Adrenal gland (tissue), 12 donors: ENCODE data around the gene PTGDR2. TPM values are rescaled to one million over a fixed set of nuclear protein-coding genes. Genes with fewer than 3 reads are reported as not detected.

Experiments
- DNase-seq, 7 donors: peaks; one replicate each; pipeline ENCODE4 v3.0.0-alpha.2; 2019 to 2020
- H3K27ac ChIP-seq, 5 donors: fragments of 200-600 bp; sonication (generic) in 4 of 5; 1 replicate in 3 of 5; 2 replicates in 2 of 5; pipeline versions ENCODE4 v1.5.1 to v1.8.0; 2016 to 2020; ENCODE audit warnings: mild to moderate bottlenecking in 1 of 5
- H3K27me3 ChIP-seq: fragments of 200-600 bp; 2 replicates; pipeline ENCODE4 v1.8.0; 2021
- H3K36me3 ChIP-seq, 2 donors: fragments of 200-600 bp; replicated peaks in 1 of 2; 1 replicate in 1 of 2; 2 replicates in 1 of 2; pipeline versions ENCODE4 v1.5.1 to v1.8.0; 2018 to 2022
- H3K4me1 ChIP-seq, 2 donors: fragments of 200-600 bp; replicated peaks in 1 of 2; 1 replicate in 1 of 2; 2 replicates in 1 of 2; pipeline versions ENCODE4 v1.5.1 to v1.8.0; 2018 to 2021
- H3K4me3 ChIP-seq, 4 donors: fragments of 200-600 bp; sonication (generic) in 3 of 4; one replicate each; pipeline ENCODE4 v1.5.1; 2016 to 2018
- H3K9me3 ChIP-seq, 3 donors: fragments of 200-600 bp; sonication (generic) in 1 of 3; replicated peaks in 1 of 3; 1 replicate in 2 of 3; 2 replicates in 1 of 3; pipeline versions ENCODE4 v1.5.1 to v1.8.0; 2016 to 2021
- POLR2A ChIP-seq, 2 donors: fragments of 450-650 bp; IDR thresholded peaks; one replicate each; pipeline ENCODE4 v1.6.1; 2017; ENCODE audit warnings: antibody characterized with exemption in 2 of 2, mild to moderate bottlenecking in 2 of 2, moderate library complexity in 1 of 2
- WGBS, 4 donors: extraction: QIAGEN DNeasy Blood & Tissue Kit in 2 of 4; methylation state at CpG; one replicate each; pipeline versions ENCODE4 v1.1.5 to v1.1.7; 2013 to 2017; 5-methylcytosine and 5-hydroxymethylcytosine counted together
- intact Hi-C, 2 donors: fragments of 100-400 bp; cut with DNase I; formaldehyde crosslinking; loops; one replicate each; pipeline versions ENCODE4 v1.14.1 to v1.15.0; 2022 to 2023
- polyA plus RNA-seq, 3 donors: library from polyadenylated mRNA; stranded (reverse); fragments of 200-250 nt in 2 of 3; fragments of 350-450 nt in 1 of 3; fragmentation: Illumina TruSeq in 1 of 3; extraction: RNeasy Lipid Tissue Mini Kit (QIAGEN cat#74804) in 1 of 3; gene quantifications; one replicate each; pipeline ENCODE4 v1.2.3, GENCODE V29; 2013 to 2014
- total RNA-seq, 9 donors: library from RNA; depleted of rRNA in 4 of 9; stranded (reverse); fragments of >200 nt in 4 of 9; fragments of 120-200 nt in 1 of 9; fragmentation: NEBNext Ultra II Directional in 1 of 9; extraction: Animal tissue kit (Norgen Biotek cat#: 25700) in 1 of 9; gene quantifications; one replicate each; pipeline versions ENCODE4 v1.1.0 to v1.2.4, GENCODE V29; 2013 to 2023
- TF ChIP-seq, protein P1 (sequence below), 6 experiments: fragments of 450-650 bp in 4 of 6; fragments of 200-600 bp in 2 of 6; sonication (generic) in 1 of 6; IDR thresholded peaks; 1 replicate in 5 of 6; 2 replicates in 1 of 6; pipeline versions ENCODE4 v1.5.1 to v1.8.0; 2016 to 2021; ENCODE audit warnings: antibody characterized with exemption in 6 of 6, mild to moderate bottlenecking in 2 of 6, moderate library complexity in 1 of 6
- donor health status: healthy with polysubstance abuse.
- donor health status: Bipolar disorder and iron deficiency.
- donor health status: DM: yes; HTN: yes; CAD: no.
- donor health status: DM: no; HTN: no; CAD: no.
- donor health status: DM: no; HTN: no; CAD: no.
- donor health status: DM: yes; HTN: yes; CAD: no.

PTGDR2 gene
- total and polyA plus RNA-seq, 12 donors, result 0.17 to 0.61 (median 0.24) TPM; not detected in 7

- intact Hi-C loops, result no loop called here
- H3K27ac ChIP-seq, result no peak overlapping the region
- no peak for TF ChIP-seq POLR2A (IDR thresholded peaks at IDR 0.05)
Observed at GRCh38 chr11:60880643-60881282, 25.0 kb upstream of the PTGDR2 start.

GRCh38 chr11:60879971-60880588, 24.3 kb upstream of the PTGDR2 start:
- 68 to 87% (median 80%) methylated on average over 4 to 5 of the region's 5 CpGs for WGBS, 4 donors
- intact Hi-C loops, result no loop called here

More at GRCh38 chr11:60880643-60881282, 25.0 kb upstream of the PTGDR2 start:
- Histone ChIP-seq H3K4me3 (no peak overlapping the region), H3K36me3 (no peaks in the 10 kb centered on the region), H3K9me3 (no peaks in the 10 kb centered on the region), H3K27me3 (no peaks in the 10 kb centered on the region), H3K4me1 (no peaks in the 10 kb centered on the region)
- WGBS, 4 donors, result 71 to 78% (median 75%) methylated on average over 6 to 8 of the region's 8 CpGs
- DNase-seq, result peak in 2 of 7 donors; percentile 10 to 33

GRCh38 chr11:60879104-60879503, 23.4 kb upstream of the PTGDR2 start:
- H3K27ac ChIP-seq, result peak overlapping the region in 1 of 5 donors; percentile 31
- H3K4me3 ChIP-seq, result no peak overlapping the region
- TF ChIP-seq, protein P1, sequence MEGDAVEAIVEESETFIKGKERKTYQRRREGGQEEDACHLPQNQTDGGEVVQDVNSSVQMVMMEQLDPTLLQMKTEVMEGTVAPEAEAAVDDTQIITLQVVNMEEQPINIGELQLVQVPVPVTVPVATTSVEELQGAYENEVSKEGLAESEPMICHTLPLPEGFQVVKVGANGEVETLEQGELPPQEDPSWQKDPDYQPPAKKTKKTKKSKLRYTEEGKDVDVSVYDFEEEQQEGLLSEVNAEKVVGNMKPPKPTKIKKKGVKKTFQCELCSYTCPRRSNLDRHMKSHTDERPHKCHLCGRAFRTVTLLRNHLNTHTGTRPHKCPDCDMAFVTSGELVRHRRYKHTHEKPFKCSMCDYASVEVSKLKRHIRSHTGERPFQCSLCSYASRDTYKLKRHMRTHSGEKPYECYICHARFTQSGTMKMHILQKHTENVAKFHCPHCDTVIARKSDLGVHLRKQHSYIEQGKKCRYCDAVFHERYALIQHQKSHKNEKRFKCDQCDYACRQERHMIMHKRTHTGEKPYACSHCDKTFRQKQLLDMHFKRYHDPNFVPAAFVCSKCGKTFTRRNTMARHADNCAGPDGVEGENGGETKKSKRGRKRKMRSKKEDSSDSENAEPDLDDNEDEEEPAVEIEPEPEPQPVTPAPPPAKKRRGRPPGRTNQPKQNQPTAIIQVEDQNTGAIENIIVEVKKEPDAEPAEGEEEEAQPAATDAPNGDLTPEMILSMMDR (IDR thresholded peaks at IDR 0.05), result no peak
- TF ChIP-seq POLR2A (IDR thresholded peaks at IDR 0.05), result no peak
- intact Hi-C loops, result no loop called here
- WGBS, 4 donors, result 88 to 93% (median 90%) methylated on average over 1 of the region's 1 CpG
- no peaks in the 10 kb centered on the region for H3K27me3 ChIP-seq
- DNase-seq, result no peak
- H3K36me3 ChIP-seq, result no peaks in the 10 kb centered on the region
- H3K9me3 ChIP-seq, result no peaks in the 10 kb centered on the region
- no peaks in the 10 kb centered on the region for H3K4me1 ChIP-seq

More at GRCh38 chr11:60879971-60880588, 24.3 kb upstream of the PTGDR2 start:
- TF ChIP-seq, protein P1 (IDR thresholded peaks at IDR 0.05), result no peak
- no peak for TF ChIP-seq POLR2A (IDR thresholded peaks at IDR 0.05)
- Histone ChIP-seq H3K9me3 (no peaks in the 10 kb centered on the region), H3K27me3 (no peaks in the 10 kb centered on the region), H3K27ac (no peak overlapping the region), H3K36me3 (no peaks in the 10 kb centered on the region), H3K4me1 (no peaks in the 10 kb centered on the region), H3K4me3 (no peak overlapping the region)
- peak in 1 of 7 donors; percentile 8 for DNase-seq

- DNase-seq, result peak in 3 of 7 donors; percentile 13 to 40 (median 25)
- 49 to 60% (median 53%) methylated on average over 5 of the region's 5 CpGs for WGBS, 4 donors
- intact Hi-C loops, result no loop called here
- Histone ChIP-seq H3K9me3 (no peaks in the 10 kb centered on the region), H3K36me3 (no peaks in the 10 kb centered on the region), H3K4me3 (no peak overlapping the region), H3K27ac (peak overlapping the region in 2 of 5 donors; percentile 31 to 54), H3K4me1 (peaks cover 0 to 3% of the 10 kb centered on the region in 2 donors), H3K27me3 (no peaks in the 10 kb centered on the region)
- TF ChIP-seq POLR2A (IDR thresholded peaks at IDR 0.05), result no peak
- TF ChIP-seq, protein P1 (IDR thresholded peaks at IDR 0.05), result no peak
Observed at GRCh38 chr11:60878245-60879101, 22.7 kb upstream of the PTGDR2 start.
